ENCODE measurements around the gene INPP5F.

GRCh38 chr10:119871881-119872609 is 146.2 kb downstream of the INPP5F start:
- TF ChIP-seq CTCF (IDR thresholded peaks at IDR 0.05) (no peak), POLR2A (IDR thresholded peaks at IDR 0.05) (no peak), POLR2AphosphoS5 (IDR thresholded peaks at IDR 0.05) (no peak), EP300 (IDR thresholded peaks at IDR 0.05) (no peak)

Measured in gastroesophageal sphincter (tissue), 3 donors.